ENCODE data around the gene SPATA16. TPM values are rescaled to one million over a fixed set of nuclear protein-coding genes. Genes with fewer than 3 reads are reported as not detected.
"Not testable (repeated sequence)": the region's sequence is repeated elsewhere in the genome, so short reads cannot be mapped to it uniquely, and the experiment has no call there.

Gene SPATA16
- polyA plus RNA-seq, 1 experiment, result not detected

DNA sequence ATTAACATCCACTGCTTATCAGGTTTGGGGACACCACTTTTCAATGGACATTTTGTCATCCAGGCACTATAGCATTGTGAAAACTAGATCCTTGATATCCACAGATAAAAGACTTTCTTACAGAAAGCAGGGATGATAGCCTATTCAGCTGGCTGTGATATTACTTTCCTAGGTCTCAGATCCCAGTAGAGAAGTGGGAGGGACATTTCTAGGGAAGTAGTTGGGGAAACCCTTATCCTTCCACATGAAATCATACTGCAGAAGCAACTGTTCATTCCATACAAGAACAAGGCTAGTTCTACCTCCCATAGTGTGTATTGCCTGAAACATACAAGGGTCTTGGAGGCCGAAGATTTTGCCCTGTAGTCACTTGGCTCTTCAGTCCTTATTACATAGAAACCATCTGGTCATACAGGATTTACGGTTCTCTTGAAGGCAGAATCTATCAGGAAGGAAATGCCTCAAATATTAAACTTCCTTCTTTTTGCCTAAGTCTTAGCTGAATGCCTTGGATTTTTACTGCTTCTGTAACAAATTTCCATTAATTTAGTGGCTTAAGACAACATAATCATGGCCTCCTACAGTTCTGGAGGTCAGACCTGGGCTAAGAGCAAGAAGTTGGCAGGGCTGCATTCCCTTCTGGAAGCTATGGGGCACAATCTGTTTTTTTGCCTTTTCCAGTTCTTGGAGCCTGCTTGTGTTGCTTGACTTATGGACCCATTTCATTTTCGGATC is 271.1 kb downstream of the SPATA16 start:
- DNase-seq (ENCODE audit: low read depth, low spot score), result no peak
- ChIA-PET CTCF (interaction anchor here (0.8 kb wide), 1 partner anchor 18 kb away, joined by 3 read pairs; no protein-coding TSS in a partner anchor), POLR2A (no interaction called here)
- no peak overlapping the region for H3K4me3 ChIP-seq (ENCODE audit: low read depth, low read length)
- H3K27ac ChIP-seq (ENCODE audit: low read depth, low read length), result no peak overlapping the region
- peaks cover 6% of the 10 kb centered on the region for H3K27me3 ChIP-seq (ENCODE audit: control insufficient read depth, insufficient read depth, low read length)
- TF ChIP-seq CTCF (IDR thresholded peaks at IDR 0.05; ENCODE audit: low read depth, low read length), result no peak
- H3K9me3 ChIP-seq (ENCODE audit: control insufficient read depth, insufficient read depth, low read length), result no peaks in the 10 kb centered on the region

GRCh38 chr3:172869368-172869771 is 271.7 kb downstream of the SPATA16 start:
- ChIA-PET POLR2A (no interaction called here), CTCF (no interaction called here)
- no peak for DNase-seq (ENCODE audit: low read depth, low spot score)
- Histone ChIP-seq H3K27me3 (ENCODE audit: control insufficient read depth, insufficient read depth, low read length) (peaks cover 6% of the 10 kb centered on the region), H3K4me3 (ENCODE audit: low read depth, low read length) (no peak overlapping the region), H3K27ac (ENCODE audit: low read depth, low read length) (no peak overlapping the region), H3K9me3 (ENCODE audit: control insufficient read depth, insufficient read depth, low read length) (no peaks in the 10 kb centered on the region)
- TF ChIP-seq CTCF (IDR thresholded peaks at IDR 0.05; ENCODE audit: low read depth, low read length), result no peak

DNA sequence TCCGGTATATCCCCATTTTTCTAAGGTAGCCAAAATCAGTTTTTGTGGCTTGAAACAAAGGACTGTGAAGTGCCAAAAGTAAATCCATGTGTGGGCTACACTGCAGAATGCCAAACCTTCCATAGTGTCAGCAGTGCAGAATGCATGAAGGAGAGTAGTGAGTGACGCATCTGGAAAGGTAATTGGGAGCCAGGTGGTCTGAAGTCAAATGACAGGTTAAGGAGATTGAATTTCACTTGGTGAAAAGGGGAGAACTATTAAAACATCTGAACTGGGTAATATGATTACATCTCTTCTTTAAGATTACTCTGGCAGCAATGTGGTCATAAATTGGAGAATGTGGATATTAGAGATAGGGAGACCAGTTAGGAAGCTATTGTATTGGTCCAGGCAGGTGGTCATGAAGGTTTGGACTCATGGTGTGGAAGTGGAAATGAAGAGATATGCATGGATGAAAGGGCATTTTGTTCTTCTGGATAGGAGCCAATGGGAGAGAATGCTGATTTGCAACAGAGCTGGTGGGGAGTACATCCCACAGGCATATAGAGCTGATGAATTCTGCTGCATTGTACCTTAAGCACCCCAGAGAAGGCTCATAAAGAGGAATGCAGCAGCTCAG is 272.3 kb downstream of the SPATA16 start:
- ChIA-PET CTCF (no interaction called here), POLR2A (no interaction called here)
- no peaks in the 10 kb centered on the region for H3K9me3 ChIP-seq (ENCODE audit: control insufficient read depth, insufficient read depth, low read length)
- no peak overlapping the region for H3K27ac ChIP-seq (ENCODE audit: low read depth, low read length)
- peaks cover 5% of the 10 kb centered on the region for H3K27me3 ChIP-seq (ENCODE audit: control insufficient read depth, insufficient read depth, low read length)
- DNase-seq (ENCODE audit: low read depth, low spot score), result no peak
- H3K4me3 ChIP-seq (ENCODE audit: low read depth, low read length), result no peak overlapping the region
- TF ChIP-seq CTCF (IDR thresholded peaks at IDR 0.05; ENCODE audit: low read depth, low read length), result no peak

- H3K27me3 ChIP-seq (ENCODE audit: control insufficient read depth, insufficient read depth, low read length); H3K27ac ChIP-seq (ENCODE audit: low read depth, low read length); POLR2A ChIA-PET; H3K9me3 ChIP-seq (ENCODE audit: control insufficient read depth, insufficient read depth, low read length); H3K4me3 ChIP-seq (ENCODE audit: low read depth, low read length); CTCF ChIA-PET; DNase-seq (ENCODE audit: low read depth, low spot score): not testable (repeated sequence)
Measured at GRCh38 chr3:172866726-172867350, 274.2 kb downstream of the SPATA16 start.

GRCh38 chr3:172859041-172859440 is 282.0 kb downstream of the SPATA16 start:
- H3K9me3 ChIP-seq (ENCODE audit: control insufficient read depth, insufficient read depth, low read length), result no peaks in the 10 kb centered on the region
- H3K27ac ChIP-seq (ENCODE audit: low read depth, low read length), result no peak overlapping the region
- H3K27me3 ChIP-seq (ENCODE audit: control insufficient read depth, insufficient read depth, low read length), result no peaks in the 10 kb centered on the region
- ChIA-PET POLR2A (no interaction called here), CTCF (no interaction called here)
- DNase-seq (ENCODE audit: low read depth, low spot score), result no peak
- TF ChIP-seq CTCF (IDR thresholded peaks at IDR 0.05; ENCODE audit: low read depth, low read length), result no peak
- H3K4me3 ChIP-seq (ENCODE audit: low read depth, low read length), result no peak overlapping the region
